SK-N-SH (cell line): ENCODE measurements around the gene DLL3. TPM values are rescaled to one million over a fixed set of nuclear protein-coding genes. Genes with fewer than 3 reads are reported as not detected.

Source experiments
- CTCF ChIA-PET: fragments of 300-600, 350-600 bp; formaldehyde crosslinking; extraction: SDS; loops from one replicate; lab custom pipeline; 2021; lab: Yijun Ruan, JAX
- POLR2A ChIA-PET: fragments of 350-600 bp; sonication (Branson Sonifier 250); formaldehyde crosslinking; extraction: SDS; loops from one replicate; lab custom pipeline; 2020; ENCODE audit warnings: antibody characterized with exemption, inconsistent platforms; lab: Yijun Ruan, JAX
- DNase-seq: peaks from one replicate; pipeline ENCODE4 v3.0.0; 2012
- H2AFZ ChIP-seq: fragments of 200-600 bp; sonication (generic); 2 replicates; pipeline ENCODE4 v1.8.1; 2016; ENCODE audit warnings: antibody characterized with exemption, mild to moderate bottlenecking, low read depth
- H3F3A ChIP-seq: fragments of 200-600 bp; sonication (generic); replicated peaks from 2 replicates; pipeline ENCODE3; 2016; ENCODE audit warnings: antibody characterized with exemption, mild to moderate bottlenecking; ENCODE audit not compliant: insufficient read depth
- H3K27ac ChIP-seq, 2 experiments: fragments of 200-500 bp in 1 of 2; fragments of 200-600 bp in 1 of 2; sonication (Bioruptor generic) in 1 of 2; sonication (generic), shearing (Covaris generic) in 1 of 2; 2 replicates each; pipeline versions ENCODE4 v1.5.1 to v1.6.1; 2014 to 2016; ENCODE audit warnings: low read depth in 2 of 2, inconsistent platforms in 1 of 2, low read length in 1 of 2, mild to moderate bottlenecking in 1 of 2, mixed read lengths in 1 of 2
- H3K27me3 ChIP-seq: fragments of 200-600 bp; sonication (generic), shearing (Covaris generic); 2 replicates; pipeline ENCODE4 v1.6.1; 2016; ENCODE audit warnings: mixed run types; ENCODE audit not compliant: insufficient read depth
- H3K36me3 ChIP-seq, 2 experiments: fragments of 200-500 bp in 1 of 2; fragments of 200-600 bp in 1 of 2; sonication (Bioruptor generic) in 1 of 2; sonication (generic) in 1 of 2; replicated peaks in 1 of 2; 2 replicates each; pipeline versions ENCODE3 to v1.5.1; 2014 to 2016; ENCODE audit warnings: low read length in 1 of 2, mild to moderate bottlenecking in 1 of 2; ENCODE audit not compliant: insufficient read depth in 2 of 2, control insufficient read depth in 1 of 2
- H3K4me1 ChIP-seq, 2 experiments: fragments of 200-500 bp in 1 of 2; fragments of 200-600 bp in 1 of 2; sonication (Bioruptor generic) in 1 of 2; sonication (generic), shearing (Covaris generic) in 1 of 2; 2 replicates each; pipeline versions ENCODE4 v1.5.1 to v1.6.1; 2014 to 2016; ENCODE audit warnings: low read depth in 1 of 2, low read length in 1 of 2, mixed run types in 1 of 2; ENCODE audit not compliant: insufficient read depth in 2 of 2, control insufficient read depth in 1 of 2
- H3K4me2 ChIP-seq: fragments of 200-600 bp; sonication (generic), shearing (Covaris generic); 2 replicates; pipeline ENCODE4 v1.6.1; 2017; ENCODE audit warnings: mixed run types
- H3K4me3 ChIP-seq, 2 experiments: fragments of 200-500 bp in 1 of 2; fragments of 200-600 bp in 1 of 2; sonication (Bioruptor generic) in 1 of 2; sonication (generic), shearing (Covaris generic) in 1 of 2; 2 replicates each; pipeline versions ENCODE4 v1.5.1 to v1.8.1; 2014 to 2016; ENCODE audit warnings: low read depth in 2 of 2, inconsistent platforms in 1 of 2, low read length in 1 of 2, mild to moderate bottlenecking in 1 of 2, mixed read lengths in 1 of 2, moderate library complexity in 1 of 2
- H3K79me2 ChIP-seq: fragments of 200-600 bp; sonication (generic); 2 replicates; pipeline ENCODE4 v1.8.1; 2017; ENCODE audit warnings: mild to moderate bottlenecking; ENCODE audit not compliant: insufficient read depth
- H3K9ac ChIP-seq: fragments of 200-600 bp; sonication (generic); 2 replicates; pipeline ENCODE4 v1.6.1; 2017; ENCODE audit warnings: mixed run types
- H3K9me2 ChIP-seq: fragments of 200-600 bp; sonication (generic); 2 replicates; pipeline ENCODE4 v1.6.1; 2017; ENCODE audit warnings: mixed run types
- H3K9me3 ChIP-seq: fragments of 200-600 bp; sonication (generic); 2 replicates; pipeline ENCODE4 v1.6.1; 2017; ENCODE audit warnings: mixed run types, mild to moderate bottlenecking, moderate library complexity
- H4K20me1 ChIP-seq: fragments of 200-600 bp; sonication (generic); 2 replicates; pipeline ENCODE4 v1.6.1; 2017; ENCODE audit warnings: mild to moderate bottlenecking, mixed run types; ENCODE audit not compliant: insufficient read depth
- FOSL2 ChIP-seq: IDR thresholded peaks from 2 replicates; pipeline ENCODE4 v1.4.0; 2012; ENCODE audit warnings: low read depth, mild to moderate bottlenecking, moderate library complexity, borderline replicate concordance
- RXRA ChIP-seq: IDR thresholded peaks from 2 replicates; pipeline ENCODE4 v1.4.0; 2012; ENCODE audit warnings: low read depth, mild to moderate bottlenecking, borderline replicate concordance
- SMC3 ChIP-seq: IDR thresholded peaks from 2 replicates; pipeline ENCODE4 v1.6.1; 2012; ENCODE audit warnings: low read depth, low read length, improper control_type of control experiment
- WGBS: methylation state at CpG from one replicate; pipeline ENCODE4 v1.1.6; 2017; ENCODE audit warnings: low lambda C conversion rate; 5-methylcytosine and 5-hydroxymethylcytosine counted together
- polyA plus RNA-seq, 3 experiments: library from polyadenylated mRNA; depleted of rRNA; stranded (reverse); fragments of >200 nt; gene quantifications; 2 replicates each; pipeline ENCODE4 v1.2.3, GENCODE V29; 2012

Gene DLL3
- polyA plus RNA-seq, 1 of the 3 experiments (the other 2 are of a cell fraction) = 4.7 TPM

DNA sequence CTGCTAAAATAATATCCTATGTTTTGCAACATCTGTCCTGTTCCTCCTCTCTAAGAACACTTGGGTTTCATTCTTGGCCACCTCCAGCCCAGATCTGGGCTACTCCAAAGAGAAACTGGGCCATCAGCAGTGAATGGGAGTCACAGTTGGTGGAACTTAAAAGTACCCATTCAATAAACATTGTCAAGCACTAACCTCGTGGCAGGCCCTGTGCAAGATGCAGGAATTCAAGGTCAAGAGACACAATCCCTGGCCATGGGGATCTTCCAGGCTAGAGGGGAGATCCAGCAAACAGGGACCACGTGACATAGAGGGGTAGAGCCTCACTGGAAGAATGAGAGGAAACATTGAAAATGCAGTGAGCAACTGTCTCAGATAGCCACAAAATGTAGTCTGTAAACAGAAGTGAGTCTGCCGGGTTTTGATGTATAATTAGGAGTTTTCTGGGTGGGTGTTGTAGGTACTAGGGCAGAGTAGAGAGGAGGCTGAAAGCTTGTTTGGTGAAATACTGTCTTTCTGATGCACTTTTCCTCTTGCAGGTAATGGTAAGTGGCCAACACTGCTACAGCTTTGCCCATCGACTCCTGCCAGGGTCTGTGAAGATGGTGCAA lies 56.1 kb downstream of the DLL3 start:
- no peaks in the 10 kb centered on the region for H4K20me1 ChIP-seq
- H3K36me3 ChIP-seq = no peaks in the 10 kb centered on the region
- H3K4me1 ChIP-seq = peaks cover 0 to 3% of the 10 kb centered on the region in 2 experiments; a peak in 1 of 4 replicates
- peaks cover 15% of the 10 kb centered on the region; the same call in 1 of the 2 replicates for H3K27me3 ChIP-seq
- no peaks in the 10 kb centered on the region for H3K9me2 ChIP-seq
- H2AFZ ChIP-seq = no peak overlapping the region
- TF ChIP-seq SMC3 = no peak
- TF ChIP-seq RXRA = no peak
- no peak overlapping the region for H3K4me3 ChIP-seq
- 25% methylated on average over 4 of the region's 4 CpGs for WGBS
- H3K79me2 ChIP-seq = no peaks in the 10 kb centered on the region
- no peaks in the 10 kb centered on the region for H3F3A ChIP-seq
- H3K9me3 ChIP-seq = no peaks in the 10 kb centered on the region
- H3K9ac ChIP-seq = no peak overlapping the region
- CTCF ChIA-PET = interaction anchor here (0.9 to 2.8 kb wide), 3 partner anchors 42 to 117 kb away, joined by 3 to 16 read pairs (median 6); no protein-coding TSS in a partner anchor
- POLR2A ChIA-PET = no interaction called here
- H3K4me2 ChIP-seq = no peak overlapping the region
- no peak for DNase-seq
- no peak overlapping the region for H3K27ac ChIP-seq

DNA sequence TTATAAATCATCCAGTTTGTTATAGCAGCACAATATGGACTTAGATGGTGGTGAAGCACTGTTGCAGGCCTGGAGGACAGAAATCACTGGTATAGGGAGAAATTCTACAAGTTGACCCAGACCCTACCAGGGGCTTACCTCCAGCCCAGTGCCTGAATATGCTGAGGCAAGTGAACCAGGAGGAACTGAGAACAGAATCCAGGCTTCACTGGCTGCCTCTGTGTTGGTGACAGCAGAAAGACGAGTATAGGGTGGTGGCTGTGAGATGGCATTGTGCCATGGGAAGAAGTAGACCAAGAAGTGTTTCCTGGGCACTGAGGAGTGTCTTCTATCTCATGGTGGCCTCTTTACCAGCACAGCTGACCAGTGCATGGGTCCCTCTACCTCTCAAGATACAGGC lies 57.1 kb downstream of the DLL3 start:
- Histone ChIP-seq H3K36me3 (no peaks in the 10 kb centered on the region), H3K9ac (no peak overlapping the region), H3K79me2 (no peaks in the 10 kb centered on the region), H3F3A (no peaks in the 10 kb centered on the region), H3K27ac (no peak overlapping the region), H3K4me1 (peaks cover 0 to 3% of the 10 kb centered on the region in 2 experiments; a peak in 1 of 4 replicates), H3K27me3 (peaks cover 15% of the 10 kb centered on the region; the same call in 1 of the 2 replicates), H3K4me2 (no peak overlapping the region), H3K4me3 (no peak overlapping the region), H3K9me2 (no peaks in the 10 kb centered on the region), H4K20me1 (no peaks in the 10 kb centered on the region), H3K9me3 (no peaks in the 10 kb centered on the region), H2AFZ (no peak overlapping the region)
- WGBS = 9% methylated on average over 1 of the region's 1 CpG
- ChIA-PET POLR2A (no interaction called here), CTCF (interaction anchor here (1.3 kb wide), 1 partner anchor 116 kb away, joined by 4 read pairs; no protein-coding TSS in a partner anchor)
- no peak for DNase-seq
- no peak for TF ChIP-seq FOSL2

Other genes with a start within 250 kb of the DLL3 start
- not detected in 2 replicates for gene IFNL2, start 230.6 kb upstream of the DLL3 start, polyA plus RNA-seq (2012; rRNA removed)
- gene IFNL1, start 202.5 kb upstream of the DLL3 start, polyA plus RNA-seq (2012; rRNA removed) = not detected in 2 replicates
- gene LRFN1, start 178.1 kb upstream of the DLL3 start, polyA plus RNA-seq (2012; rRNA removed) = 0.80 and 2.7 TPM in 2 replicates
- 0.21 TPM in 1 of 2 replicates, not detected in the other for gene GMFG, start 162.9 kb upstream of the DLL3 start, polyA plus RNA-seq (2012; rRNA removed)
- 62.2 and 83.0 TPM in 2 replicates for gene SAMD4B, start 156.5 kb upstream of the DLL3 start, polyA plus RNA-seq (2012; rRNA removed)
- gene PAF1, start 107.8 kb upstream of the DLL3 start, polyA plus RNA-seq (2012; rRNA removed) = 57.6 and 65.3 TPM in 2 replicates
- gene MED29, start 107.6 kb upstream of the DLL3 start, polyA plus RNA-seq (2012; rRNA removed) = 32.0 and 33.1 TPM in 2 replicates
- 19.7 and 49.3 TPM in 2 replicates for gene ZFP36, start 92.1 kb upstream of the DLL3 start, polyA plus RNA-seq (2012; rRNA removed)
- 13.6 and 13.8 TPM in 2 replicates for gene PLEKHG2, start 86.3 kb upstream of the DLL3 start, polyA plus RNA-seq (2012; rRNA removed)
- 5,038 and 7,541 TPM in 2 replicates for gene RPS16, start 63.0 kb upstream of the DLL3 start, polyA plus RNA-seq (2012; rRNA removed)
- 115 and 137 TPM in 2 replicates for gene SUPT5H, start 53.4 kb upstream of the DLL3 start, polyA plus RNA-seq (2012; rRNA removed)
- gene TIMM50, start 18.1 kb upstream of the DLL3 start, polyA plus RNA-seq (2012; rRNA removed) = 83.8 and 98.1 TPM in 2 replicates
- 0.08 and 0.11 TPM in 2 replicates for gene SELENOV, start 16.2 kb downstream of the DLL3 start, polyA plus RNA-seq (2012; rRNA removed)
- 5.4 and 6.5 TPM in 2 replicates for gene EID2B, start 33.9 kb downstream of the DLL3 start, polyA plus RNA-seq (2012; rRNA removed)
- 13.9 and 14.1 TPM in 2 replicates for gene EID2, start 41.2 kb downstream of the DLL3 start, polyA plus RNA-seq (2012; rRNA removed)
- gene LGALS13, start 103.6 kb downstream of the DLL3 start, polyA plus RNA-seq (2012; rRNA removed) = not detected in 2 replicates
- gene LGALS16, start 157.0 kb downstream of the DLL3 start, polyA plus RNA-seq (2012; rRNA removed) = not detected in 2 replicates
- gene LGALS14, start 205.5 kb downstream of the DLL3 start, polyA plus RNA-seq (2012; rRNA removed) = not detected in 2 replicates
- not detected in 2 replicates for gene CLC, start 239.1 kb downstream of the DLL3 start, polyA plus RNA-seq (2012; rRNA removed)